ENCODE data around the gene RASGRP2. TPM values are rescaled to one million over a fixed set of nuclear protein-coding genes. Genes with fewer than 3 reads are reported as not detected.

Gene RASGRP2
- total RNA-seq, 1 donor from 2014 or later = not detected

- no peak overlapping the region for H3K4me3 ChIP-seq (ENCODE audit: low read depth, low read length)
- TF ChIP-seq CTCF (conservative IDR thresholded peaks at IDR 0.05; ENCODE audit: low read depth, low read length) = no peak
- DNase-seq (ENCODE audit: low read depth) = no peak
These were observed 7.3 kb downstream of the RASGRP2 start for GRCh38 chr11:64736654-64737053.

DNA sequence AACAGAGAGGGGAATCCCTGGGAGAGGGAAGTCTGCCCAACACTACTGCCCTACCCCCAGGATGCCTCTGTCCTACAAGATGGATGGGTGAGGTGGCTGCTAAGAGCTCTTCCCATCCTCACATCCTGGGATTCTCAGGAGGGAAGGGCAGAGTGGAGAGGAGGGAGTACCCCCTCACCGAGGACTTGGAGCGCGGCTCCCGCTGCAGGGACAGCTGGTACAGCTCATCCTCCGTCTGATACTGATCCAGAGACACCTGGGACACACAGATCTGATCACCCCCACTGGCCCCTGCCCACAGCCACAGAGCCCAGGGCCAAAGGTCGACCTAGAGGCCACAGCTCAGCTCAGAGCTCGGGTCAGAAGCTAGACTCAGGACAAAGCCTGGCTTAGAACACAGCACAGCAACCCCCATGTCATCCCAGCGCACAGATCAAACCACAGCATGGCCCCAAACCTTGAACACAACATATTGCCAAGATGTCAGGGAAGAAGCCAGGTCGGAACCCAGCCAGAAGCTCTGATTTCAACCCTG, 8.2 kb downstream of the RASGRP2 start:
- no peak for TF ChIP-seq CTCF (conservative IDR thresholded peaks at IDR 0.05; ENCODE audit: low read depth, low read length)
- no peak for DNase-seq (ENCODE audit: low read depth)

DNA sequence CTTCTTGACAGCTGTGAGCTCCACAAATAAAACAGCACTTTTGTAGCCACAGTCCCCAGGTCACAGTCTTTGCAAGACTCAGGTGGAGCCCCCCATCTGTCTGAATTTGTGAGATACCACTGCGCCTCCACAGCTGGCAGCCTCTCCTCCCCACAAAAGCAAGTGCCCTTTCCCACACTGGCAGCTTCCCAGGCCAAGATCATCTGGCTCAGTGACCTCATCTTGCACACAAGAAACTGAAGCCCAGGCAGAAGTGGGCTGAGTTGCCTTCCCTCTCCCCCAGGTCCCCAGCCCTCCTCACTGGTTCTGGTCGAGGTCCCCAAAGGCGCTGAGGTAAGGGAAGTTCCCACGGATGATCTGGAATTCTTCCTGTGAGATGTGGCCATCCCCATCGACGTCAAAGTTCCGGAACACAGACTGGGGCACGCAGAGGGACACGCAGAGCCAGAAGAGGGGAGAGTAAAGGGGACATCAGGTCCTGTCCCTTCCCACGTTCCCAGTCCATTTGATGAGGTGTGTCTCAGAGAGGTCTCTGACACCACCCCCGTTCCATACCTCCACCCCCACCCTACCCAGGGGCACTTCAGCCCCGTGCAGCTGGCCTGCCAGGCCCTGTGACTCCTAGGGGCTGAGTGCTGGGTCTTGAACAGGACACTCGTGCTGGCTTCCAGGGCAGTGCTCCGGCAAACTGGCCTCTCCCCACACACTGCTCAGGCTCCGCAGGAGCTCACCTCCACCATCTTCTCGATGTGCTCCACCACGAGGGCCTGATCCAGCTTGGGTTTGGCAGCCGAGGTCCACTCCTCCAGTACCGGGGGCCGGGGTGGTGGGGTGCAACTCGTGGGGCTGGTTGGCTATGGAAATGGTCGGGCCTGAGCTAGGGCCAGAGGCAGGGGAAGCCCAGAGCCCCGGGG, 8.9 kb downstream of the RASGRP2 start:
- no peak overlapping the region for H3K4me3 ChIP-seq (ENCODE audit: low read depth, low read length)
- DNase-seq (ENCODE audit: low read depth) = no peak
- TF ChIP-seq CTCF (conservative IDR thresholded peaks at IDR 0.05; ENCODE audit: low read depth, low read length) = no peak

More for the DNA sequence above, 8.2 kb downstream of the RASGRP2 start:
- no peak overlapping the region for H3K4me3 ChIP-seq (ENCODE audit: low read depth, low read length)

DNA sequence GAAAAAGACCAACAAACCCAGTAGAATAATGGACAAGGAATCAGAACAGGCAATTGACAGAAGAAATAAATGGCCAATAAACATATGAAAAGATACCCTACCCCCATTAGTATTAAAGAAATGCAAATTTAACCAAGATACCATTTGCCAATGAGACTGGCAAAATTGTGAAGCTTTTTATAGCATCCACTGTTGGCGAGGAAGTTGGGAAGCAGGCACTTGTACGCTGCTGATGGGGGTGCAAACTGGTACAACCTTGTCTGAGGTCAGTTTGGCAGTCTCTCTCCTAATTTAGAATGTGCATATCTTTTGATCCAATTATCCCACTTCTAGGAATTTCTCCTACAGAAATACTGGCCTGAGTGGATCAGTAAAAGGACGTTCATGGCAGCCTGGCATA, 12.3 kb downstream of the RASGRP2 start:
- no peak for DNase-seq (ENCODE audit: low read depth)
- no peak for TF ChIP-seq CTCF (conservative IDR thresholded peaks at IDR 0.05; ENCODE audit: low read depth, low read length)
- no peak overlapping the region for H3K4me3 ChIP-seq (ENCODE audit: low read depth, low read length)

- H3K4me3 ChIP-seq (ENCODE audit: low read depth, low read length) = no peak overlapping the region
- DNase-seq (ENCODE audit: low read depth) = no peak
- TF ChIP-seq CTCF (conservative IDR thresholded peaks at IDR 0.05; ENCODE audit: low read depth, low read length) = no peak
These were observed 14.0 kb downstream of the RASGRP2 start for GRCh38 chr11:64729851-64730382.

GRCh38 chr11:64728757-64729365, 15.1 kb downstream of the RASGRP2 start:
- H3K4me3 ChIP-seq (ENCODE audit: low read depth, low read length) = no peak overlapping the region
- TF ChIP-seq CTCF (conservative IDR thresholded peaks at IDR 0.05; ENCODE audit: low read depth, low read length) = no peak
- DNase-seq (ENCODE audit: low read depth) = no peak

Data from epithelial cell of proximal tubule (primary cell).